K562 (cell line): ENCODE data around the gene OR6S1. TPM values are rescaled to one million over a fixed set of nuclear protein-coding genes. Genes with fewer than 3 reads are reported as not detected.
A peak's percentile ranks its signal among the peaks of the same experiment; 100 is the strongest.

Source experiments
- CBFA2T2 ChIP-seq: fragments of 450-650 bp; conservative IDR thresholded peaks from 2 replicates; pipeline ENCODE4 v1.6.1; 2017; ENCODE audit warnings: mild to moderate bottlenecking
- CBFA2T3 ChIP-seq: fragments of 450-650 bp; IDR thresholded peaks from 2 replicates; pipeline ENCODE4 v1.6.1; 2017
- CREM ChIP-seq: IDR thresholded peaks from 2 replicates; pipeline ENCODE4 v1.6.1; 2014; ENCODE audit warnings: antibody characterized with exemption, low read depth
- HNRNPLL ChIP-seq: fragments of 200-400 bp; formaldehyde crosslinking; IDR thresholded peaks from 2 replicates; pipeline ENCODE4 v1.6.1; 2017; ENCODE audit warnings: low read length, low read depth, mild to moderate bottlenecking; ENCODE audit not compliant: poor library complexity, severe bottlenecking
- KAT7 ChIP-seq: sonication (generic); formaldehyde crosslinking; IDR thresholded peaks from 2 replicates; pipeline ENCODE4 v1.8.0; 2022; ENCODE audit warnings: missing genetic modification reagents, mild to moderate bottlenecking, borderline replicate concordance
- MAFF ChIP-seq: IDR thresholded peaks from 2 replicates; pipeline ENCODE4 v1.6.1; 2012; ENCODE audit warnings: low read length, improper control_type of control experiment
- MTA1 ChIP-seq: fragments of 450-650 bp; IDR thresholded peaks from 2 replicates; pipeline ENCODE4 v1.6.1; 2017; ENCODE audit warnings: borderline replicate concordance
- MYC ChIP-seq, 2 experiments: fragments of 250-450 bp in 1 of 2; sonication (Bioruptor Pico) in 1 of 2; IDR thresholded peaks; 2 replicates each; pipeline versions ENCODE4 v1.5.1 to v1.6.1; 2012 to 2021; ENCODE audit warnings: low read depth in 2 of 2, borderline replicate concordance in 1 of 2, improper control_type of control experiment in 1 of 2, low read length in 1 of 2, mild to moderate bottlenecking in 1 of 2, moderate library complexity in 1 of 2
- NR2C2 ChIP-seq, 2 experiments: fragments of 200-800 bp in 1 of 2; sonication (Bioruptor generic) in 1 of 2; sonication (generic) in 1 of 2; formaldehyde crosslinking in 1 of 2; IDR thresholded peaks; 2 replicates each; pipeline versions ENCODE4 v1.6.1 to v1.8.0; 2016 to 2022; ENCODE audit warnings: mild to moderate bottlenecking in 1 of 2, missing compliant biosample characterization in 1 of 2, missing genetic modification characterization in 1 of 2, missing genetic modification reagents in 1 of 2
- POLR2H ChIP-seq: IDR thresholded peaks from 2 replicates; pipeline ENCODE4 v1.6.1; 2016; ENCODE audit warnings: missing genetic modification characterization, low read depth, mild to moderate bottlenecking, control low read depth, missing compliant biosample characterization, moderate library complexity
- SLC30A9 ChIP-seq: fragments of 250-450 bp; sonication (Bioruptor Pico); IDR thresholded peaks from 2 replicates; pipeline ENCODE4 v1.8.0; 2022; ENCODE audit warnings: mild to moderate bottlenecking, moderate library complexity
- SMAD4 ChIP-seq: fragments of 250-450 bp; sonication (Bioruptor Pico); conservative IDR thresholded peaks from 2 replicates; pipeline ENCODE4 v1.8.0; 2021; ENCODE audit warnings: inconsistent platforms, mild to moderate bottlenecking, moderate library complexity
- SOX6 ChIP-seq: fragments of 450-650 bp; IDR thresholded peaks from 2 replicates; pipeline ENCODE4 v1.6.1; 2014; ENCODE audit warnings: mild to moderate bottlenecking
- TAL1 ChIP-seq: fragments of 450-650 bp; IDR thresholded peaks from 2 replicates; pipeline ENCODE4 v1.6.1; 2016; ENCODE audit warnings: mild to moderate bottlenecking
- TRIM24 ChIP-seq, 2 experiments: fragments of 450-650 bp; IDR thresholded peaks; 2 replicates each; pipeline ENCODE4 v1.6.1; 2016
- XRCC5 ChIP-seq: fragments of 200-400 bp; formaldehyde crosslinking; IDR thresholded peaks from 2 replicates; pipeline ENCODE4 v1.6.1; 2017; ENCODE audit warnings: low read depth, mild to moderate bottlenecking, low read length
- ZNF589 ChIP-seq: fragments of 200-800 bp; sonication (Bioruptor generic); IDR thresholded peaks from 2 replicates; pipeline ENCODE4 v1.6.1; 2016; ENCODE audit warnings: low read depth, missing genetic modification characterization, missing compliant biosample characterization
- ZNF644 ChIP-seq: fragments of 200-800 bp; sonication (Bioruptor generic); IDR thresholded peaks from 2 replicates; pipeline ENCODE4 v1.6.1; 2016; ENCODE audit warnings: low read depth, missing genetic modification characterization, missing compliant biosample characterization
- ZSCAN29 ChIP-seq: fragments of 450-650 bp; IDR thresholded peaks from 2 replicates; pipeline ENCODE4 v1.6.1; 2017
- polyA plus RNA-seq, 8 experiments: library from polyadenylated mRNA; depleted of rRNA in 4 of 8; stranded (reverse) in 5 of 8; unstranded in 3 of 8; fragments of >200 nt; fragmentation: Nextera tagmentation in 2 of 8; fragmentation: Illumina TruSeq in 1 of 8; extraction: Ambion mirVana in 2 of 8; extraction: Trizol in 1 of 8; gene quantifications; 2 replicates each; pipeline versions ENCODE4 v1.2.1 to v1.2.3, GENCODE V29; 2011 to 2014; ENCODE audit warnings: inconsistent platforms in 1 of 8, missing spikeins in 1 of 8
- total RNA-seq, 7 experiments: library from RNA; depleted of rRNA in 6 of 7; stranded (reverse); fragments of >200 nt in 6 of 7; fragmentation: Illumina TruSeq in 2 of 7; extraction: Trizol in 2 of 7; gene quantifications; 2 replicates each; pipeline versions ENCODE4 v1.2.1 to v1.2.3, GENCODE V29; 2011 to 2021; ENCODE audit warnings: low replicate concordance in 1 of 7
- TF ChIP-seq, protein P1 (sequence below): conservative IDR thresholded peaks from 2 replicates; pipeline ENCODE4 v1.6.1; 2011; ENCODE audit warnings: low read depth, mild to moderate bottlenecking, low read length; ENCODE audit not compliant: control insufficient read depth
- TF ChIP-seq, protein P2 (sequence below), 2 experiments: fragments of 450-650 bp in 1 of 2; sonication (generic) in 1 of 2; formaldehyde crosslinking in 1 of 2; IDR thresholded peaks in 1 of 2; conservative IDR thresholded peaks in 1 of 2; 2 replicates each; pipeline versions ENCODE4 v1.6.1 to v1.8.1; 2016 to 2023; ENCODE audit warnings: mild to moderate bottlenecking in 2 of 2, moderate library complexity in 2 of 2, inconsistent platforms in 1 of 2, missing genetic modification reagents in 1 of 2
- TF ChIP-seq, protein P3 (sequence below), 2 experiments: IDR thresholded peaks; 2 replicates each; pipeline ENCODE4 v1.6.1; 2012; ENCODE audit warnings: improper control_type of control experiment in 2 of 2, low read depth in 2 of 2, low read length in 2 of 2, borderline replicate concordance in 1 of 2

Gene OR6S1
- total and polyA plus RNA-seq, 9 of the 15 experiments (the other 6 are each of a cell fraction or from before 2014, with no cell fraction given) = not detected

DNA sequence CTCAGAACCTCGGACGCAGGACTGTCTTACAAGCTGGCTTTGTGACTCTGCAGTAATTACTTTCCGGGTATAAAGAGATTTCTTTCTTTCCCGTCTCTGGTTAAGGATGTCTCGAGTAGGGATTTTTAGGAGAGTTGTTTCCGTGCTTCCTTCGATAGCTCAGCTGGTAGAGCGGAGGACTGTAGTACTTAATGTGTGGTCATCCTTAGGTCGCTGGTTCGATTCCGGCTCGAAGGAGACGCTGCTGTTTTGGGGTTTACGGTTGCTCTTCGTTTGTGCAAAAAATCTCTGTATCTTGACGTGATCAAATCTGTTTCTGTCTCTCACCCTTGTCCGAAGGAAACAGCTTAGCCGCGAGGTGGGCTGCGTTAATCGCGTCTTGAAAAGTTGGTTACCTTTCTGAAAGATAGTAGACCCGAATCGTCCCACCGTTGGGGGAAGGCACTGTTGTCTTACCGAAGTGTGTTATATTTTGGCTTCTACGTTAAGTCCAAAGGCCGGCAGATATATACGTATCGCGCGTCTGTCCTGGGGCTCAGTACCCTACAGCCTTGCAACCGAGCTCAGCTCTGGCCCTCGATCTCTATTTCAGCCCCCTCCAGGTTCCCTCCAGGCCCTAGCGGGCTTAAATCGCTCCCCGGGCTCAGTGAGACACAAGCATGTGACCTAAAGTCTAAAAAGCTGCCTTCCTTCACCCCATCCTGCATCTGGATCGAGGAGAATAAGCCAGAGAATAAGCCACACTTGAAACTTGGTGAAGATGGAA, 41.8 kb upstream of the OR6S1 start (continued):
- peak; percentile 45; the same call in 1 of the 2 replicates for TF ChIP-seq SOX6
- peak; percentile 98 for TF ChIP-seq POLR2H (tag)
- TF ChIP-seq SMAD4 = 0 out of 2 replicates have a peak, but pooled peaks have one; percentile 30
- 0 out of 2 replicates have a peak, but pooled peaks have one; percentile 1 for TF ChIP-seq ZNF644 (tag)
- TF ChIP-seq, protein P1, sequence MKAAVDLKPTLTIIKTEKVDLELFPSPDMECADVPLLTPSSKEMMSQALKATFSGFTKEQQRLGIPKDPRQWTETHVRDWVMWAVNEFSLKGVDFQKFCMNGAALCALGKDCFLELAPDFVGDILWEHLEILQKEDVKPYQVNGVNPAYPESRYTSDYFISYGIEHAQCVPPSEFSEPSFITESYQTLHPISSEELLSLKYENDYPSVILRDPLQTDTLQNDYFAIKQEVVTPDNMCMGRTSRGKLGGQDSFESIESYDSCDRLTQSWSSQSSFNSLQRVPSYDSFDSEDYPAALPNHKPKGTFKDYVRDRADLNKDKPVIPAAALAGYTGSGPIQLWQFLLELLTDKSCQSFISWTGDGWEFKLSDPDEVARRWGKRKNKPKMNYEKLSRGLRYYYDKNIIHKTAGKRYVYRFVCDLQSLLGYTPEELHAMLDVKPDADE = peak; percentile 84
- peak in 1 of 2 experiments; percentile 12; a peak in 1 of 4 replicates for TF ChIP-seq TRIM24 (IDR thresholded peaks at IDR 0.05)
- 0 out of 2 replicates have a peak, but pooled peaks have one; percentile 13 for TF ChIP-seq TAL1
- TF ChIP-seq CBFA2T3 = peak; percentile 78
- 0 out of 2 replicates have a peak, but pooled peaks have one; percentile 32 for TF ChIP-seq CBFA2T2
- no peak for TF ChIP-seq XRCC5
- peak; percentile 58 for TF ChIP-seq CREM
- TF ChIP-seq, protein P2, sequence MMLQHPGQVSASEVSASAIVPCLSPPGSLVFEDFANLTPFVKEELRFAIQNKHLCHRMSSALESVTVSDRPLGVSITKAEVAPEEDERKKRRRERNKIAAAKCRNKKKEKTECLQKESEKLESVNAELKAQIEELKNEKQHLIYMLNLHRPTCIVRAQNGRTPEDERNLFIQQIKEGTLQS (IDR thresholded peaks at IDR 0.05) = 0 out of 2 replicates have a peak, but pooled peaks have one; percentile 9
- TF ChIP-seq, protein P2 (CRISPR knock-in tag; conservative IDR thresholded peaks at IDR 0.05) = no peak
- TF ChIP-seq MAFF = peak; percentile 19; the same call in 1 of the 2 replicates
- TF ChIP-seq MTA1 = 0 out of 2 replicates have a peak, but pooled peaks have one; percentile 24
- TF ChIP-seq HNRNPLL = peak; percentile 78
- TF ChIP-seq, protein P3, sequence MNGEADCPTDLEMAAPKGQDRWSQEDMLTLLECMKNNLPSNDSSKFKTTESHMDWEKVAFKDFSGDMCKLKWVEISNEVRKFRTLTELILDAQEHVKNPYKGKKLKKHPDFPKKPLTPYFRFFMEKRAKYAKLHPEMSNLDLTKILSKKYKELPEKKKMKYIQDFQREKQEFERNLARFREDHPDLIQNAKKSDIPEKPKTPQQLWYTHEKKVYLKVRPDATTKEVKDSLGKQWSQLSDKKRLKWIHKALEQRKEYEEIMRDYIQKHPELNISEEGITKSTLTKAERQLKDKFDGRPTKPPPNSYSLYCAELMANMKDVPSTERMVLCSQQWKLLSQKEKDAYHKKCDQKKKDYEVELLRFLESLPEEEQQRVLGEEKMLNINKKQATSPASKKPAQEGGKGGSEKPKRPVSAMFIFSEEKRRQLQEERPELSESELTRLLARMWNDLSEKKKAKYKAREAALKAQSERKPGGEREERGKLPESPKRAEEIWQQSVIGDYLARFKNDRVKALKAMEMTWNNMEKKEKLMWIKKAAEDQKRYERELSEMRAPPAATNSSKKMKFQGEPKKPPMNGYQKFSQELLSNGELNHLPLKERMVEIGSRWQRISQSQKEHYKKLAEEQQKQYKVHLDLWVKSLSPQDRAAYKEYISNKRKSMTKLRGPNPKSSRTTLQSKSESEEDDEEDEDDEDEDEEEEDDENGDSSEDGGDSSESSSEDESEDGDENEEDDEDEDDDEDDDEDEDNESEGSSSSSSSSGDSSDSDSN (IDR thresholded peaks at IDR 0.05; ENCODE audit: borderline replicate concordance in 1 of 2, low read depth in 2 of 2, low read length in 2 of 2) = peak in 1 of 2 experiments; percentile 47; a peak in 2 of 4 replicates
- peak; percentile 44; the same call in 1 of the 2 replicates for TF ChIP-seq ZSCAN29
- no peak for TF ChIP-seq NR2C2 (CRISPR knock-in tag; IDR thresholded peaks at IDR 0.05)
- TF ChIP-seq NR2C2 (tag; IDR thresholded peaks at IDR 0.05) = 0 out of 2 replicates have a peak, but pooled peaks have one; percentile 0
- 0 out of 2 replicates have a peak, but pooled peaks have one; percentile 14 for TF ChIP-seq ZNF589 (CRISPR knock-in tag)
- TF ChIP-seq SLC30A9 (CRISPR knock-in tag) = no peak
- TF ChIP-seq MYC (IDR thresholded peaks at IDR 0.05; ENCODE audit: low read depth, low read length) = peak; percentile 18; the same call in 1 of the 2 replicates
- no peak for TF ChIP-seq MYC (CRISPR knock-in tag; IDR thresholded peaks at IDR 0.05; ENCODE audit: borderline replicate concordance, low read depth)
- TF ChIP-seq KAT7 = 0 out of 2 replicates have a peak, but pooled peaks have one; percentile 6
